C4-2B (cell line): ENCODE measurements around the gene RET.

Source experiments
- ZFX ChIP-seq: fragments of 450-650 bp; IDR thresholded peaks from 2 replicates; pipeline ENCODE4 v1.6.1; 2017
- TF ChIP-seq, protein P1 (sequence below): fragments of 450-650 bp; conservative IDR thresholded peaks from 2 replicates; pipeline ENCODE4 v1.5.1; 2017; ENCODE audit warnings: mild to moderate bottlenecking

DNA sequence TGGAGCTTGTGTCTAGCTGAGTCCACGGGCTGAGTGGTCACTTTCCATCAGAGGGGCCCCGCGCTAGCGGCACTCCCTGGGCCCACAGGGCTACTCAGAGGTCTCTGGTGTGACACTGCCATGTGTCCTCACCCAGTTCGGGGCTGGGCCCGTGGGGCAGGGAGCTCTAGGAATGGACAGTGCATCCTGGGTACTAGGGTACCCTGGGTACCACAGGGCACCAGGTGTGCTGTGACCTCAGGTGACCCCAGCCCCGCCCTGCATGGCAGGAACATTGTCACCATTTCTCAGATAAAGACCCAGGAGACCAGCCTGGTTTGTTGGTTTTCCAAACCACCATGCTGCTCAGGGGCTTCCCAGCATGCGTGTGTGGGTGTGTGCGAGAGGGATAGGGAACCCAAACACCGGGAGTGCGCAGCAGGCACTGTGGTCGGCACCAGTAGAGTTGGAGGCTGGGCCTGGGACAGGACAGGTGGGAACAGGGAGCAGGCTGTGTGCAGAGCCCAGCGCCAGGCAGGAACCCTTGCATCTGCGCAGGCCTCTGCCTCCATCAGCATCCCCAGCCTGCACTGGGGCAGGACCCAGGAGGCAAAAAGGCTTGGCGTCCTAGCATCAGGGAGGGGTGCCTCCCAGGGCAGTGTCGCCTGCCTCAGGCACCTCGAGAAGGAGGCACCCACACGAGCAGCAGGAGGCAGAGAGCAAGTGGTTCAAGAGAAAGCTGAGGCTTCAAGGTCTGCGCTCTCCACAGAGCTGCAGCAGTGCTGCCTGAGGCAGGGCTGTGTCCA lies 42.0 kb downstream of the RET start:
- TF ChIP-seq, protein P1, sequence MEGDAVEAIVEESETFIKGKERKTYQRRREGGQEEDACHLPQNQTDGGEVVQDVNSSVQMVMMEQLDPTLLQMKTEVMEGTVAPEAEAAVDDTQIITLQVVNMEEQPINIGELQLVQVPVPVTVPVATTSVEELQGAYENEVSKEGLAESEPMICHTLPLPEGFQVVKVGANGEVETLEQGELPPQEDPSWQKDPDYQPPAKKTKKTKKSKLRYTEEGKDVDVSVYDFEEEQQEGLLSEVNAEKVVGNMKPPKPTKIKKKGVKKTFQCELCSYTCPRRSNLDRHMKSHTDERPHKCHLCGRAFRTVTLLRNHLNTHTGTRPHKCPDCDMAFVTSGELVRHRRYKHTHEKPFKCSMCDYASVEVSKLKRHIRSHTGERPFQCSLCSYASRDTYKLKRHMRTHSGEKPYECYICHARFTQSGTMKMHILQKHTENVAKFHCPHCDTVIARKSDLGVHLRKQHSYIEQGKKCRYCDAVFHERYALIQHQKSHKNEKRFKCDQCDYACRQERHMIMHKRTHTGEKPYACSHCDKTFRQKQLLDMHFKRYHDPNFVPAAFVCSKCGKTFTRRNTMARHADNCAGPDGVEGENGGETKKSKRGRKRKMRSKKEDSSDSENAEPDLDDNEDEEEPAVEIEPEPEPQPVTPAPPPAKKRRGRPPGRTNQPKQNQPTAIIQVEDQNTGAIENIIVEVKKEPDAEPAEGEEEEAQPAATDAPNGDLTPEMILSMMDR, result no peak
- no peak for TF ChIP-seq ZFX
